Glutamatergic neuron (in vitro differentiated cells): ENCODE results near the gene AHCYL2. TPM values are rescaled to one million over a fixed set of nuclear protein-coding genes. Genes with fewer than 3 reads are reported as not detected.

Experiments
- DNase-seq: peaks from one replicate; pipeline ENCODE4 v3.0.0; 2022
- H3K27ac Mint-ChIP-seq: one replicate; pipeline ENCODE4 v1.8.0; 2020; ENCODE audit warnings: mild to moderate bottlenecking, mixed read lengths, inconsistent platforms; ENCODE audit not compliant: unreplicated experiment
- H3K27me3 Mint-ChIP-seq: one replicate; pipeline ENCODE4 v1.8.0; 2020; ENCODE audit warnings: mild to moderate bottlenecking, moderate library complexity, mixed read lengths, inconsistent platforms; ENCODE audit not compliant: unreplicated experiment
- H3K36me3 Mint-ChIP-seq: one replicate; pipeline ENCODE4 v1.8.0; 2020; ENCODE audit warnings: mild to moderate bottlenecking, mixed read lengths, inconsistent platforms; ENCODE audit not compliant: unreplicated experiment
- H3K4me1 Mint-ChIP-seq: one replicate; pipeline ENCODE4 v1.8.0; 2020; ENCODE audit warnings: mild to moderate bottlenecking, low read depth, mixed read lengths, inconsistent platforms; ENCODE audit not compliant: unreplicated experiment
- H3K4me3 Mint-ChIP-seq: one replicate; pipeline ENCODE4 v1.8.0; 2020; ENCODE audit warnings: mild to moderate bottlenecking, mixed read lengths, inconsistent platforms; ENCODE audit not compliant: unreplicated experiment
- H3K9me3 Mint-ChIP-seq: one replicate; pipeline ENCODE4 v1.8.0; 2020; ENCODE audit warnings: mild to moderate bottlenecking, moderate library complexity, mixed read lengths, inconsistent platforms; ENCODE audit not compliant: unreplicated experiment
- CTCF ChIP-seq: fragments of 200-600 bp; sonication (generic); IDR thresholded peaks from one replicate; pipeline ENCODE4 v1.5.0; 2021; ENCODE audit not compliant: partially characterized antibody, unreplicated experiment
- total RNA-seq: library from RNA; stranded (reverse); fragmentation: NEBNext Ultra II Directional; extraction: Animal tissue kit (Norgen Biotek cat#: 25700); gene quantifications from one replicate; pipeline ENCODE4 v1.2.1, GENCODE V29; 2021; ENCODE audit not compliant: unreplicated experiment

Gene AHCYL2
- total RNA-seq, 1 donor from 2014 or later = 16.8 TPM

GRCh38 chr7:129258649-129259389 lies 34.0 kb downstream of the AHCYL2 start:
- Mint-ChIP-seq H3K4me3 (no peak overlapping the region), H3K27ac (no peak overlapping the region), H3K9me3 (no peaks in the 10 kb centered on the region), H3K4me1 (no peaks in the 10 kb centered on the region), H3K27me3 (no peaks in the 10 kb centered on the region), H3K36me3 (no peaks in the 10 kb centered on the region)
- no peak for DNase-seq
- no peak for TF ChIP-seq CTCF

GRCh38 chr7:129262324-129262723 lies 37.5 kb downstream of the AHCYL2 start:
- Mint-ChIP-seq H3K9me3 (no peaks in the 10 kb centered on the region), H3K4me3 (no peak overlapping the region), H3K36me3 (no peaks in the 10 kb centered on the region), H3K27me3 (no peaks in the 10 kb centered on the region), H3K27ac (no peak overlapping the region), H3K4me1 (no peaks in the 10 kb centered on the region)
- no peak for DNase-seq
- no peak for TF ChIP-seq CTCF

GRCh38 chr7:129263168-129263567 lies 38.3 kb downstream of the AHCYL2 start:
- no peaks in the 10 kb centered on the region for H3K9me3 Mint-ChIP-seq
- no peaks in the 10 kb centered on the region for H3K4me1 Mint-ChIP-seq
- TF ChIP-seq CTCF = no peak

GRCh38 chr7:129264534-129264933 lies 39.7 kb downstream of the AHCYL2 start:
- Mint-ChIP-seq H3K4me1 (no peaks in the 10 kb centered on the region), H3K27me3 (no peaks in the 10 kb centered on the region), H3K9me3 (no peaks in the 10 kb centered on the region), H3K36me3 (no peaks in the 10 kb centered on the region), H3K4me3 (no peak overlapping the region), H3K27ac (no peak overlapping the region)
- no peak for TF ChIP-seq CTCF
- DNase-seq = no peak

More at GRCh38 chr7:129263168-129263567, 38.3 kb downstream of the AHCYL2 start:
- Mint-ChIP-seq H3K36me3 (no peaks in the 10 kb centered on the region), H3K4me3 (no peak overlapping the region), H3K27me3 (no peaks in the 10 kb centered on the region), H3K27ac (no peak overlapping the region)
- DNase-seq = no peak

DNA sequence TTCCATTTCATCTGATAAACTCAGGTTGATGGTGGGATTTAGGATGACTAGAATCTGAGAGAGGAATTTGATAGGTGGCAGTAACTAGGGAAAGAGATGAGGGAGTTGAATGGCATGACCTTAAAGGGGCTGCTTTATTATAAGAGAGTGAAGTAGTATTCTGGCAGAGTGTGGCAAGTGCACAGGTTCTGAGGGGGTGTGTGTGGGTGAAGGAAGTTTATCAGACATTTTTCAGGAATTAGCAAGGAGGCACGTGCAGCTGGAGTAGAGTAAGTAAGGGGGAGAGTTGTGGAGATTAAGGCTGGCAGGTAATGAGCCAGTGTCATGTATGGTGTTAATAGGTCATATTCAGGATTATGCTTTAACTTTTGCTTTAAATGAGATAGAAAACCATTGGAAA lies 40.5 kb downstream of the AHCYL2 start:
- H3K9me3 Mint-ChIP-seq = no peaks in the 10 kb centered on the region
- no peak overlapping the region for H3K4me3 Mint-ChIP-seq
- TF ChIP-seq CTCF = no peak
- no peak overlapping the region for H3K27ac Mint-ChIP-seq
- no peaks in the 10 kb centered on the region for H3K4me1 Mint-ChIP-seq
- H3K27me3 Mint-ChIP-seq = no peaks in the 10 kb centered on the region
- H3K36me3 Mint-ChIP-seq = no peaks in the 10 kb centered on the region
- DNase-seq = no peak
